ENCODE results near the gene TCTA.

DNA sequence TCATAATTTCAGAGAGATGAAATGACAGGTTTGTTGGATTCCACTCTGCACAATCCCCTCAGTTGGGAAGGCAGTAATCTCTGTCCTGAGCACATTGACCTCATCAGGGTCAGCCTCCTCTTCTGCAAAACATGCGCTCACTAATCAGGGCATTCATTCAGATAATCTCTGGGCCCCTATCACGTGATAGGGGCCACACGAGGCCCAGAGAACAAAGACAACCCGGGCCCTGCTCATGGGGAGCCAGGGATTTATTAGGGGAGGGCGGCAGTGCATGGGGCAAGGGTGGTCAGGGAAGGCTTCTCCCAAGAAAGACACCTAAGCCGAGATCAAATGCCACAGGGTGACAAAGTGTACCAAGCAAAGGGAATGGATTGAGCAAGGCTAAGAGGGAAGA, 1.1 kb downstream of the TCTA start:
- no peak for TF ChIP-seq EZH2phosphoT487 (IDR thresholded peaks at IDR 0.05; ENCODE audit: borderline replicate concordance, low read depth)
- TF ChIP-seq, protein P1, sequence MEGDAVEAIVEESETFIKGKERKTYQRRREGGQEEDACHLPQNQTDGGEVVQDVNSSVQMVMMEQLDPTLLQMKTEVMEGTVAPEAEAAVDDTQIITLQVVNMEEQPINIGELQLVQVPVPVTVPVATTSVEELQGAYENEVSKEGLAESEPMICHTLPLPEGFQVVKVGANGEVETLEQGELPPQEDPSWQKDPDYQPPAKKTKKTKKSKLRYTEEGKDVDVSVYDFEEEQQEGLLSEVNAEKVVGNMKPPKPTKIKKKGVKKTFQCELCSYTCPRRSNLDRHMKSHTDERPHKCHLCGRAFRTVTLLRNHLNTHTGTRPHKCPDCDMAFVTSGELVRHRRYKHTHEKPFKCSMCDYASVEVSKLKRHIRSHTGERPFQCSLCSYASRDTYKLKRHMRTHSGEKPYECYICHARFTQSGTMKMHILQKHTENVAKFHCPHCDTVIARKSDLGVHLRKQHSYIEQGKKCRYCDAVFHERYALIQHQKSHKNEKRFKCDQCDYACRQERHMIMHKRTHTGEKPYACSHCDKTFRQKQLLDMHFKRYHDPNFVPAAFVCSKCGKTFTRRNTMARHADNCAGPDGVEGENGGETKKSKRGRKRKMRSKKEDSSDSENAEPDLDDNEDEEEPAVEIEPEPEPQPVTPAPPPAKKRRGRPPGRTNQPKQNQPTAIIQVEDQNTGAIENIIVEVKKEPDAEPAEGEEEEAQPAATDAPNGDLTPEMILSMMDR (IDR thresholded peaks at IDR 0.05) = no peak

Measured in SK-N-SH (cell line).